Measurements from ENCODE around the gene LZTR1. TPM values are rescaled to one million over a fixed set of nuclear protein-coding genes. Genes with fewer than 3 reads are reported as not detected.

LZTR1 gene
- total RNA-seq, 1 donor from 2014 or later = 91.6 TPM

- no peak for DNase-seq (ENCODE audit: low spot score, unreplicated experiment)
- H3K4me1 Mint-ChIP-seq (ENCODE audit: low read depth) = peaks cover 25% of the 10 kb centered on the region
- no peak overlapping the region for H3K27ac Mint-ChIP-seq
- H3K9me3 Mint-ChIP-seq (ENCODE audit: low read depth) = no peaks in the 10 kb centered on the region
- H3K36me3 Mint-ChIP-seq (ENCODE audit: insufficient read depth) = peaks cover 4% of the 10 kb centered on the region
- H3K4me3 Mint-ChIP-seq (ENCODE audit: low read depth) = no peak overlapping the region
- no peaks in the 10 kb centered on the region for H3K27me3 Mint-ChIP-seq
- TF ChIP-seq CTCF (IDR thresholded peaks at IDR 0.05; ENCODE audit: unreplicated experiment) = no peak
Measured at GRCh38 chr22:20943104-20943933, 38.8 kb upstream of the LZTR1 start.

- DNase-seq (ENCODE audit: low spot score, unreplicated experiment) = no peak
- Mint-ChIP-seq H3K36me3 (ENCODE audit: insufficient read depth) (peaks cover 4% of the 10 kb centered on the region), H3K9me3 (ENCODE audit: low read depth) (no peaks in the 10 kb centered on the region), H3K4me1 (ENCODE audit: low read depth) (peaks cover 21% of the 10 kb centered on the region), H3K27ac (no peak overlapping the region), H3K4me3 (ENCODE audit: low read depth) (no peak overlapping the region), H3K27me3 (no peaks in the 10 kb centered on the region)
- TF ChIP-seq CTCF (IDR thresholded peaks at IDR 0.05; ENCODE audit: unreplicated experiment) = no peak
Measured at GRCh38 chr22:20944042-20944441, 38.1 kb upstream of the LZTR1 start.

GRCh38 chr22:20945578-20945934, 36.5 kb upstream of the LZTR1 start:
- Mint-ChIP-seq H3K4me1 (ENCODE audit: low read depth) (peaks cover 31% of the 10 kb centered on the region), H3K9me3 (ENCODE audit: low read depth) (no peaks in the 10 kb centered on the region), H3K27me3 (no peaks in the 10 kb centered on the region), H3K4me3 (ENCODE audit: low read depth) (no peak overlapping the region), H3K36me3 (ENCODE audit: insufficient read depth) (peaks cover 9% of the 10 kb centered on the region), H3K27ac (peak overlapping the region; percentile 52)
- no peak for TF ChIP-seq CTCF (IDR thresholded peaks at IDR 0.05; ENCODE audit: unreplicated experiment)
- DNase-seq (ENCODE audit: low spot score, unreplicated experiment) = no peak

- no peaks in the 10 kb centered on the region for H3K27me3 Mint-ChIP-seq
- H3K4me1 Mint-ChIP-seq (ENCODE audit: low read depth) = peaks cover 39% of the 10 kb centered on the region
- DNase-seq (ENCODE audit: low spot score, unreplicated experiment) = no peak
- no peaks in the 10 kb centered on the region for H3K9me3 Mint-ChIP-seq (ENCODE audit: low read depth)
- H3K36me3 Mint-ChIP-seq (ENCODE audit: insufficient read depth) = peaks cover 7% of the 10 kb centered on the region
- no peak for TF ChIP-seq CTCF (IDR thresholded peaks at IDR 0.05; ENCODE audit: unreplicated experiment)
- no peak overlapping the region for H3K4me3 Mint-ChIP-seq (ENCODE audit: low read depth)
- H3K27ac Mint-ChIP-seq = peak overlapping the region; percentile 66
Measured at GRCh38 chr22:20946080-20946986, 35.8 kb upstream of the LZTR1 start.

GRCh38 chr22:20946991-20947390, 35.1 kb upstream of the LZTR1 start:
- TF ChIP-seq CTCF (IDR thresholded peaks at IDR 0.05; ENCODE audit: unreplicated experiment) = no peak
- H3K27ac Mint-ChIP-seq = no peak overlapping the region
- H3K9me3 Mint-ChIP-seq (ENCODE audit: low read depth) = no peaks in the 10 kb centered on the region
- peaks cover 45% of the 10 kb centered on the region for H3K4me1 Mint-ChIP-seq (ENCODE audit: low read depth)
- peaks cover 7% of the 10 kb centered on the region for H3K36me3 Mint-ChIP-seq (ENCODE audit: insufficient read depth)
- DNase-seq (ENCODE audit: low spot score, unreplicated experiment) = no peak
- H3K27me3 Mint-ChIP-seq = no peaks in the 10 kb centered on the region
- H3K4me3 Mint-ChIP-seq (ENCODE audit: low read depth) = no peak overlapping the region
